ENCODE results near the gene RREB1. TPM values are rescaled to one million over a fixed set of nuclear protein-coding genes. Genes with fewer than 3 reads are reported as not detected.
A peak's percentile ranks its signal among the peaks of the same experiment; 100 is the strongest.

Gene RREB1
- total RNA-seq, 1 experiment from 2014 or later: 61.6 TPM

- Histone ChIP-seq H3K36me3 (ENCODE audit: insufficient read depth, low read length, poor library complexity, severe bottlenecking) (peaks cover 48% of the 10 kb centered on the region), H3K4me3 (ENCODE audit: low read depth, low read length, poor library complexity, severe bottlenecking) (no peak overlapping the region), H3K4me1 (ENCODE audit: insufficient read depth, low read length, poor library complexity, severe bottlenecking) (peaks cover 59% of the 10 kb centered on the region), H3K27ac (ENCODE audit: low read depth, low read length, poor library complexity, severe bottlenecking) (peak overlapping the region; percentile 67), H3K27me3 (replicated peaks; ENCODE audit: insufficient read depth, low read depth, low read length, poor library complexity) (no peaks in the 10 kb centered on the region), H3K9me3 (ENCODE audit: low read depth, low read length, poor library complexity, severe bottlenecking) (no peaks in the 10 kb centered on the region)
- CTCF ChIA-PET: no interaction called here
- TF ChIP-seq EZH2 (IDR thresholded peaks at IDR 0.05; ENCODE audit: borderline replicate concordance, low read depth, low read length, poor library complexity, severe bottlenecking): no peak
- TF ChIP-seq CTCF (conservative IDR thresholded peaks at IDR 0.05; ENCODE audit: low read depth, low read length): 0 out of 2 replicates have a peak, but pooled peaks have one; percentile 17
- POLR2A ChIA-PET (ENCODE audit: low non-redundant PET): no interaction called here
- DNase-seq (ENCODE audit: low spot score): peak; percentile 53
- BruUV-seq (replicated peaks): no TSS peak
- intact Hi-C loops (cut with micrococcal nuclease; ENCODE audit: unreplicated experiment): no loop called here
These were observed 109.3 kb downstream of the RREB1 start for GRCh38 chr6:7216941-7217621.

- CTCF ChIA-PET: interaction anchor here (0.6 kb wide), 1 partner anchor 581 kb away, joined by 6 read pairs; no protein-coding TSS in a partner anchor
- POLR2A ChIA-PET (ENCODE audit: low non-redundant PET): no interaction called here
- no peak overlapping the region for H3K4me3 ChIP-seq (ENCODE audit: low read depth, low read length, poor library complexity, severe bottlenecking)
- no peak for DNase-seq (ENCODE audit: low spot score)
- H3K27ac ChIP-seq (ENCODE audit: low read depth, low read length, poor library complexity, severe bottlenecking): peak overlapping the region; percentile 30
- peaks cover 49% of the 10 kb centered on the region for H3K4me1 ChIP-seq (ENCODE audit: insufficient read depth, low read length, poor library complexity, severe bottlenecking)
- H3K9me3 ChIP-seq (ENCODE audit: low read depth, low read length, poor library complexity, severe bottlenecking): no peaks in the 10 kb centered on the region
- TF ChIP-seq CTCF (conservative IDR thresholded peaks at IDR 0.05; ENCODE audit: low read depth, low read length): no peak
- no peak for TF ChIP-seq EZH2 (IDR thresholded peaks at IDR 0.05; ENCODE audit: borderline replicate concordance, low read depth, low read length, poor library complexity, severe bottlenecking)
- intact Hi-C loops (cut with micrococcal nuclease; ENCODE audit: unreplicated experiment): no loop called here
- BruUV-seq (replicated peaks): no TSS peak
- peaks cover 35% of the 10 kb centered on the region for H3K36me3 ChIP-seq (ENCODE audit: insufficient read depth, low read length, poor library complexity, severe bottlenecking)
- no peaks in the 10 kb centered on the region for H3K27me3 ChIP-seq (replicated peaks; ENCODE audit: insufficient read depth, low read depth, low read length, poor library complexity)
These were observed 110.7 kb downstream of the RREB1 start for GRCh38 chr6:7218406-7218988.

GRCh38 chr6:7219310-7219709 is 111.5 kb downstream of the RREB1 start:
- TF ChIP-seq CTCF (conservative IDR thresholded peaks at IDR 0.05; ENCODE audit: low read depth, low read length) (no peak), EZH2 (IDR thresholded peaks at IDR 0.05; ENCODE audit: borderline replicate concordance, low read depth, low read length, poor library complexity, severe bottlenecking) (no peak)
- POLR2A ChIA-PET (ENCODE audit: low non-redundant PET): no interaction called here
- no peaks in the 10 kb centered on the region for H3K27me3 ChIP-seq (replicated peaks; ENCODE audit: insufficient read depth, low read depth, low read length, poor library complexity)
- no TSS peak for BruUV-seq (replicated peaks)
- DNase-seq (ENCODE audit: low spot score): no peak
- CTCF ChIA-PET: no interaction called here
- no peaks in the 10 kb centered on the region for H3K9me3 ChIP-seq (ENCODE audit: low read depth, low read length, poor library complexity, severe bottlenecking)
- H3K36me3 ChIP-seq (ENCODE audit: insufficient read depth, low read length, poor library complexity, severe bottlenecking): peaks cover 27% of the 10 kb centered on the region
- intact Hi-C loops (cut with micrococcal nuclease; ENCODE audit: unreplicated experiment): no loop called here
- peak overlapping the region; percentile 4 for H3K27ac ChIP-seq (ENCODE audit: low read depth, low read length, poor library complexity, severe bottlenecking)
- H3K4me1 ChIP-seq (ENCODE audit: insufficient read depth, low read length, poor library complexity, severe bottlenecking): peaks cover 43% of the 10 kb centered on the region
- H3K4me3 ChIP-seq (ENCODE audit: low read depth, low read length, poor library complexity, severe bottlenecking): no peak overlapping the region
